HepG2 (cell line): Measurements from ENCODE around the gene DGKD. TPM values are rescaled to one million over a fixed set of nuclear protein-coding genes. Genes with fewer than 3 reads are reported as not detected.

Experiments
- ATF2 ChIP-seq: sonication (generic); formaldehyde crosslinking; IDR thresholded peaks from 2 replicates; pipeline ENCODE4 v1.4.0; 2020; ENCODE audit warnings: missing genetic modification reagents
- DMTF1 ChIP-seq: sonication (generic); formaldehyde crosslinking; IDR thresholded peaks from 2 replicates; pipeline ENCODE4 v1.4.0; 2020; ENCODE audit warnings: mild to moderate bottlenecking, missing genetic modification reagents
- DR1 ChIP-seq: sonication (generic); formaldehyde crosslinking; IDR thresholded peaks from 2 replicates; pipeline ENCODE4 v1.8.0; 2021; ENCODE audit warnings: mild to moderate bottlenecking, missing genetic modification reagents, inconsistent platforms
- EZH2 ChIP-seq: conservative IDR thresholded peaks from 2 replicates; pipeline ENCODE4 v1.6.1; 2012; ENCODE audit warnings: mild to moderate bottlenecking, low read depth, low read length, moderate library complexity
- KAT8 ChIP-seq: IDR thresholded peaks from 2 replicates; pipeline ENCODE4 v1.6.1; 2016; ENCODE audit warnings: missing genetic modification reagents, missing compliant biosample characterization
- ONECUT2 ChIP-seq: sonication (generic); formaldehyde crosslinking; IDR thresholded peaks from 2 replicates; pipeline ENCODE4 v1.4.0; 2020; ENCODE audit warnings: missing genetic modification reagents
- PRDM4 ChIP-seq: sonication (generic); formaldehyde crosslinking; IDR thresholded peaks from 2 replicates; pipeline ENCODE4 v1.9.0; 2021; ENCODE audit warnings: missing genetic modification reagents, borderline replicate concordance
- RNF2 ChIP-seq: fragments of 450-650 bp; conservative IDR thresholded peaks from 2 replicates; pipeline ENCODE4 v1.6.1; 2016; ENCODE audit warnings: low read depth
- SIN3B ChIP-seq: fragments of 150-350 bp; IDR thresholded peaks from 2 replicates; pipeline ENCODE4 v1.6.1; 2014; ENCODE audit warnings: low read length
- ZBTB49 ChIP-seq: sonication (generic); formaldehyde crosslinking; IDR thresholded peaks from 2 replicates; pipeline ENCODE4 v1.4.0; 2020; ENCODE audit warnings: missing genetic modification reagents, borderline replicate concordance
- ZC3H13 ChIP-seq: sonication (generic); formaldehyde crosslinking; IDR thresholded peaks from 2 replicates; pipeline ENCODE4 v1.8.1; 2023; ENCODE audit warnings: mild to moderate bottlenecking, missing genetic modification reagents, moderate library complexity
- ZIK1 ChIP-seq: sonication (generic); formaldehyde crosslinking; IDR thresholded peaks from 2 replicates; pipeline ENCODE4 v1.5.0; 2020; ENCODE audit warnings: mild to moderate bottlenecking, low read depth, missing genetic modification reagents, borderline replicate concordance
- ZNF138 ChIP-seq: sonication (generic); formaldehyde crosslinking; IDR thresholded peaks from 2 replicates; pipeline ENCODE4 v1.5.0; 2020; ENCODE audit warnings: mild to moderate bottlenecking, low read depth, missing genetic modification reagents
- ZNF451 ChIP-seq: sonication (generic); formaldehyde crosslinking; IDR thresholded peaks from 2 replicates; pipeline ENCODE4 v1.5.0; 2020; ENCODE audit warnings: mild to moderate bottlenecking, missing genetic modification reagents
- ZNF691 ChIP-seq: sonication (generic); formaldehyde crosslinking; IDR thresholded peaks from 2 replicates; pipeline ENCODE4 v1.4.0; 2020; ENCODE audit warnings: missing genetic modification reagents, low read depth, mild to moderate bottlenecking, borderline replicate concordance
- ZNF710 ChIP-seq: sonication (generic); formaldehyde crosslinking; IDR thresholded peaks from 2 replicates; pipeline ENCODE4 v1.5.0; 2020; ENCODE audit warnings: mild to moderate bottlenecking, missing genetic modification reagents, borderline replicate concordance
- polyA plus RNA-seq, 8 experiments: library from polyadenylated mRNA; depleted of rRNA in 3 of 8; stranded (reverse) in 7 of 8; unstranded in 1 of 8; fragments of >200 nt; fragmentation: Illumina TruSeq in 4 of 8; extraction: Trizol in 4 of 8; gene quantifications; 2 replicates each; pipeline versions ENCODE4 v1.2.1 to v1.2.3, GENCODE V29; 2011 to 2016; ENCODE audit warnings: low read depth in 4 of 8, missing spikeins in 1 of 8, mixed read lengths in 1 of 8; ENCODE audit not compliant: insufficient read depth in 1 of 8
- total RNA-seq, 5 experiments: library from RNA; depleted of rRNA; stranded (reverse); fragments of >200 nt; fragmentation: Illumina TruSeq; extraction: Trizol; gene quantifications; 2 replicates each; pipeline ENCODE4 v1.2.3, GENCODE V29; 2016; ENCODE audit warnings: low read depth in 1 of 5

The DGKD gene
- total and polyA plus RNA-seq, 2 of the 13 experiments (the other 11 are each of a cell fraction or from before 2014, with no cell fraction given), result 24.5 to 33.2 TPM

GRCh38 chr2:233387667-233388528 is 33.6 kb downstream of the DGKD start (continued):
- TF ChIP-seq KAT8 (peak; percentile 70), ZNF138 (CRISPR knock-in tag) (no peak), PRDM4 (no peak), ZC3H13 (CRISPR knock-in tag) (no peak), EZH2 (no peak), ZNF710 (no peak), ZNF691 (CRISPR knock-in tag) (peak; percentile 88; the same call in 1 of the 2 replicates), ATF2 (CRISPR knock-in tag) (no peak; the same call in 1 of the 2 replicates), ZIK1 (peak; percentile 20; the same call in 1 of the 2 replicates), ZNF451 (CRISPR knock-in tag) (no peak), ZBTB49 (CRISPR knock-in tag) (no peak), DMTF1 (CRISPR knock-in tag) (no peak), RNF2 (peak; percentile 55; the same call in 1 of the 2 replicates), SIN3B (no peak), DR1 (CRISPR knock-in tag) (no peak), ONECUT2 (CRISPR knock-in tag) (no peak)
